Fibroblast of villous mesenchyme (primary cell): Measurements from ENCODE around the gene SYNE3. TPM values are rescaled to one million over a fixed set of nuclear protein-coding genes. Genes with fewer than 3 reads are reported as not detected.

Experiments used
- DNase-seq: peaks from one replicate; pipeline ENCODE4 v3.0.0-alpha.2; 2010; ENCODE audit warnings: low read depth
- H3K4me3 ChIP-seq: 2 replicates; pipeline ENCODE4 v1.5.1; 2011; ENCODE audit warnings: low read depth, mild to moderate bottlenecking, low read length
- CTCF ChIP-seq: IDR thresholded peaks from 2 replicates; pipeline ENCODE4 v1.5.1; 2012; ENCODE audit warnings: low read depth, mild to moderate bottlenecking, low read length; ENCODE audit not compliant: insufficient read depth
- total RNA-seq: library from RNA; depleted of rRNA; stranded (reverse); fragments of >200 nt; gene quantifications from 2 replicates; pipeline ENCODE4 v1.2.3, GENCODE V29; 2012

SYNE3 gene
- total RNA-seq, 1 donor: 6.5 TPM

GRCh38 chr14:95479494-95479893, 37.0 kb downstream of the SYNE3 start:
- TF ChIP-seq CTCF: no peak
- no peak for DNase-seq
- no peak overlapping the region for H3K4me3 ChIP-seq

GRCh38 chr14:95478818-95479217, 37.6 kb downstream of the SYNE3 start:
- no peak for TF ChIP-seq CTCF
- no peak overlapping the region for H3K4me3 ChIP-seq
- no peak for DNase-seq

GRCh38 chr14:95478309-95478708, 38.1 kb downstream of the SYNE3 start:
- no peak overlapping the region for H3K4me3 ChIP-seq
- TF ChIP-seq CTCF: no peak
- DNase-seq: no peak

GRCh38 chr14:95477411-95478269, 38.8 kb downstream of the SYNE3 start:
- peak; percentile 51 for DNase-seq
- H3K4me3 ChIP-seq: no peak overlapping the region
- TF ChIP-seq CTCF: no peak

GRCh38 chr14:95476747-95477146, 39.7 kb downstream of the SYNE3 start:
- TF ChIP-seq CTCF: no peak
- no peak for DNase-seq
- no peak overlapping the region for H3K4me3 ChIP-seq

- H3K4me3 ChIP-seq: no peak overlapping the region
- TF ChIP-seq CTCF: no peak
- DNase-seq: no peak
Measured at GRCh38 chr14:95475540-95476240, 40.8 kb downstream of the SYNE3 start.
